Body of pancreas (tissue), 4 donors: ENCODE measurements around the gene MECP2.

ENCODE experiments used
- CTCF ChIP-seq, 7 experiments: fragments of 450-650 bp in 4 of 7; fragments of 200-600 bp in 3 of 7; sonication (generic) in 3 of 7; IDR thresholded peaks; one replicate each; pipeline ENCODE4 v1.5.1; 2016 to 2019; ENCODE audit warnings: antibody characterized with exemption in 7 of 7
- POLR2A ChIP-seq, 3 donors: fragments of 450-650 bp; IDR thresholded peaks; one replicate each; pipeline ENCODE4 v1.6.1; 2016; ENCODE audit warnings: antibody characterized with exemption in 3 of 3, mild to moderate bottlenecking in 2 of 3

GRCh38 chrX:154012336-154012991 is 85.1 kb downstream of the MECP2 start:
- no peak for TF ChIP-seq CTCF (IDR thresholded peaks at IDR 0.05)
- TF ChIP-seq POLR2A (IDR thresholded peaks at IDR 0.05) = no peak
